H1 (cell line): ENCODE results near the gene C17orf50. TPM values are rescaled to one million over a fixed set of nuclear protein-coding genes. Genes with fewer than 3 reads are reported as not detected.
A peak's percentile ranks its signal among the peaks of the same experiment; 100 is the strongest.

Source experiments
- BCL11A ChIP-seq, 2 experiments: IDR thresholded peaks; one replicate each; pipeline ENCODE4 v1.6.1; 2011; ENCODE audit warnings: low read depth in 2 of 2, low read length in 2 of 2, mild to moderate bottlenecking in 2 of 2
- FOSL1 ChIP-seq: IDR thresholded peaks from 2 replicates; pipeline ENCODE4 v1.6.1; 2011; ENCODE audit warnings: mild to moderate bottlenecking, low read depth, low read length, moderate library complexity; ENCODE audit not compliant: insufficient read depth
- GTF2F1 ChIP-seq: IDR thresholded peaks from 2 replicates; pipeline ENCODE4 v1.6.1; 2012; ENCODE audit warnings: low read depth, low read length, improper control_type of control experiment, borderline replicate concordance
- HDAC2 ChIP-seq, 2 experiments: fragments of 300-600 bp in 1 of 2; sonication (generic) in 1 of 2; IDR thresholded peaks; 2 replicates each; pipeline ENCODE4 v1.6.1; 2011 to 2012; ENCODE audit warnings: low read depth in 2 of 2, low read length in 2 of 2, mild to moderate bottlenecking in 2 of 2, moderate library complexity in 2 of 2, borderline replicate concordance in 1 of 2, inconsistent platforms in 1 of 2
- KDM4A ChIP-seq: IDR thresholded peaks from one replicate; pipeline ENCODE4 v1.7.1; 2012; ENCODE audit warnings: low read depth, mild to moderate bottlenecking, moderate library complexity, low read length, inconsistent platforms; ENCODE audit not compliant: severe bottlenecking
- RBBP5 ChIP-seq: IDR thresholded peaks from 2 replicates; pipeline ENCODE4 v1.7.1; 2012; ENCODE audit warnings: low read depth, mild to moderate bottlenecking, inconsistent platforms, low read length, moderate library complexity, borderline replicate concordance
- SIN3A ChIP-seq, 2 experiments: IDR thresholded peaks in 1 of 2; conservative IDR thresholded peaks in 1 of 2; 2 replicates each; pipeline ENCODE4 v1.6.1; 2011 to 2012; ENCODE audit warnings: low read length in 2 of 2, improper control_type of control experiment in 1 of 2, low read depth in 1 of 2, mild to moderate bottlenecking in 1 of 2
- SP2 ChIP-seq: IDR thresholded peaks from 2 replicates; pipeline ENCODE4 v1.6.1; 2012; ENCODE audit warnings: mild to moderate bottlenecking, low read length, inconsistent platforms
- SP4 ChIP-seq: IDR thresholded peaks from 2 replicates; pipeline ENCODE4 v1.6.1; 2012; ENCODE audit warnings: low read length, inconsistent platforms
- TAF7 ChIP-seq: optimal IDR thresholded peaks from 2 replicates; pipeline ENCODE3; 2011; ENCODE audit warnings: low read depth, mild to moderate bottlenecking, inconsistent platforms, low read length, moderate library complexity, borderline replicate concordance
- polyA plus RNA-seq, 7 experiments: library from polyadenylated mRNA; depleted of rRNA in 3 of 7; stranded (reverse) in 5 of 7; unstranded in 2 of 7; fragments of >200 nt in 5 of 7; fragments of 200-250 nt in 2 of 7; gene quantifications; 1 replicate in 5 of 7; 2 replicates in 1 of 7; 4 replicates in 1 of 7; pipeline versions ENCODE4 v1.2.1 to v1.2.3, GENCODE V29; 2011 to 2013; ENCODE audit warnings: missing spikeins in 2 of 7, mixed read lengths in 2 of 7
- total RNA-seq: library from RNA; stranded (reverse); fragmentation: NEBNext Ultra II Directional; extraction: Animal tissue kit (Norgen Biotek cat#: 25700); gene quantifications from 2 replicates; pipeline ENCODE4 v1.2.1, GENCODE V29; 2021
- TF ChIP-seq, protein P1 (sequence below): IDR thresholded peaks from 2 replicates; pipeline ENCODE4 v1.6.1; 2012; ENCODE audit warnings: inconsistent platforms
- TF ChIP-seq, protein P2 (sequence below): IDR thresholded peaks from 2 replicates; pipeline ENCODE4 v1.6.1; 2011; ENCODE audit warnings: low read depth, mild to moderate bottlenecking, low read length; ENCODE audit not compliant: insufficient read depth
- TF ChIP-seq, protein P3 (sequence below): IDR thresholded peaks from 2 replicates; pipeline ENCODE4 v1.6.1; 2012; ENCODE audit warnings: low read length, inconsistent platforms
- TF ChIP-seq, protein P4 (sequence below), 3 experiments: IDR thresholded peaks; 1 replicate in 2 of 3; 2 replicates in 1 of 3; pipeline versions ENCODE4 v1.5.1 to v1.6.1; 2011; ENCODE audit warnings: low read length in 3 of 3, mild to moderate bottlenecking in 3 of 3, inconsistent platforms in 2 of 3, low read depth in 1 of 3, moderate library complexity in 1 of 3; ENCODE audit not compliant: insufficient read depth in 1 of 3; ENCODE audit errors: control extremely low read depth in 1 of 3

Gene C17orf50
- total and polyA plus RNA-seq, 2 of the 8 experiments (the other 6 are each of a cell fraction or from before 2014, with no cell fraction given): 0.12 TPM; not detected in 1

DNA sequence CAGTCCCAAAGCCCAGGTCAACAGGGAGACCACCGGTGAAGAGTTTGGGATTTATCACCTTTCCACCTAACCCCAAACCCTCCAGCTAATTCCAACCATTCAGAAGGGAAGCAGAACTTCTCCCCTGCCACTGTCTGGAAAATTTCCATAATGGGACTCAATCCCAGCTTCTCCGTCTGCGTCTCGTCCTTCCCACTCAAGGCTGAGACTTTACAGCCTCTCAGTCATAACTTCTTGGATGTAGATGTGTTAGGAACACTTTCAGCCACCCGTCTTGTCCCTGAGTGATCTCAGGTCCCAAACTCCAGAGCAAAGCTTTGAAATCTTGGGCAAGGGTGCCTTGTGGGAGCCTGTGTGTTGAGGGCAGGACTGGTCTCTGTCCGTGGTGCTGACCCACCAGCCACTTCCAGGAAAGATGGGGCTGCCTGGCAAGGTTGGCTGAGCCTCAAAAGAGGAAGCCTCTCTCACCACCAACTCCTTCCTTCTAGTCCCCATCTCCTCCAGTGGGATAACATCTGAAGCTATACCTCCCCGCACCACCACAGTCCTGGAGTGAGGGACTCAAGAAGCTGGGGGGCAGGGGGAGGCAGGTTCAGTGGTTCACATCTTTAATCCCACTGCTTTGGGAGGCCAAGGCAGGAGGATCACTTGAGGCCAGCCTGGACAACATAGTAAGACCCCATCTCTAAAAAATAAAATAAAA is 16.9 kb upstream of the C17orf50 start (continued):
- TF ChIP-seq GTF2F1: no peak
- TF ChIP-seq, protein P1, sequence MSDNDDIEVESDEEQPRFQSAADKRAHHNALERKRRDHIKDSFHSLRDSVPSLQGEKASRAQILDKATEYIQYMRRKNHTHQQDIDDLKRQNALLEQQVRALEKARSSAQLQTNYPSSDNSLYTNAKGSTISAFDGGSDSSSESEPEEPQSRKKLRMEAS: peak; percentile 28; the same call in 1 of the 2 replicates
- TF ChIP-seq, protein P2, sequence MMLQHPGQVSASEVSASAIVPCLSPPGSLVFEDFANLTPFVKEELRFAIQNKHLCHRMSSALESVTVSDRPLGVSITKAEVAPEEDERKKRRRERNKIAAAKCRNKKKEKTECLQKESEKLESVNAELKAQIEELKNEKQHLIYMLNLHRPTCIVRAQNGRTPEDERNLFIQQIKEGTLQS: no peak
- TF ChIP-seq KDM4A: no peak
- no peak for TF ChIP-seq RBBP5
- no peak for TF ChIP-seq FOSL1
- TF ChIP-seq, protein P3, sequence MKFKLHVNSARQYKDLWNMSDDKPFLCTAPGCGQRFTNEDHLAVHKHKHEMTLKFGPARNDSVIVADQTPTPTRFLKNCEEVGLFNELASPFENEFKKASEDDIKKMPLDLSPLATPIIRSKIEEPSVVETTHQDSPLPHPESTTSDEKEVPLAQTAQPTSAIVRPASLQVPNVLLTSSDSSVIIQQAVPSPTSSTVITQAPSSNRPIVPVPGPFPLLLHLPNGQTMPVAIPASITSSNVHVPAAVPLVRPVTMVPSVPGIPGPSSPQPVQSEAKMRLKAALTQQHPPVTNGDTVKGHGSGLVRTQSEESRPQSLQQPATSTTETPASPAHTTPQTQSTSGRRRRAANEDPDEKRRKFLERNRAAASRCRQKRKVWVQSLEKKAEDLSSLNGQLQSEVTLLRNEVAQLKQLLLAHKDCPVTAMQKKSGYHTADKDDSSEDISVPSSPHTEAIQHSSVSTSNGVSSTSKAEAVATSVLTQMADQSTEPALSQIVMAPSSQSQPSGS: no peak
- TF ChIP-seq SP2: no peak
- no peak for TF ChIP-seq BCL11A (IDR thresholded peaks at IDR 0.05; ENCODE audit: low read depth in 2 of 2, low read length in 2 of 2)
- no peak for TF ChIP-seq TAF7
- TF ChIP-seq, protein P4, sequence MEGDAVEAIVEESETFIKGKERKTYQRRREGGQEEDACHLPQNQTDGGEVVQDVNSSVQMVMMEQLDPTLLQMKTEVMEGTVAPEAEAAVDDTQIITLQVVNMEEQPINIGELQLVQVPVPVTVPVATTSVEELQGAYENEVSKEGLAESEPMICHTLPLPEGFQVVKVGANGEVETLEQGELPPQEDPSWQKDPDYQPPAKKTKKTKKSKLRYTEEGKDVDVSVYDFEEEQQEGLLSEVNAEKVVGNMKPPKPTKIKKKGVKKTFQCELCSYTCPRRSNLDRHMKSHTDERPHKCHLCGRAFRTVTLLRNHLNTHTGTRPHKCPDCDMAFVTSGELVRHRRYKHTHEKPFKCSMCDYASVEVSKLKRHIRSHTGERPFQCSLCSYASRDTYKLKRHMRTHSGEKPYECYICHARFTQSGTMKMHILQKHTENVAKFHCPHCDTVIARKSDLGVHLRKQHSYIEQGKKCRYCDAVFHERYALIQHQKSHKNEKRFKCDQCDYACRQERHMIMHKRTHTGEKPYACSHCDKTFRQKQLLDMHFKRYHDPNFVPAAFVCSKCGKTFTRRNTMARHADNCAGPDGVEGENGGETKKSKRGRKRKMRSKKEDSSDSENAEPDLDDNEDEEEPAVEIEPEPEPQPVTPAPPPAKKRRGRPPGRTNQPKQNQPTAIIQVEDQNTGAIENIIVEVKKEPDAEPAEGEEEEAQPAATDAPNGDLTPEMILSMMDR (IDR thresholded peaks at IDR 0.05; ENCODE audit: control extremely low read depth in 1 of 3, insufficient read depth in 1 of 3, low read depth in 1 of 3, low read length in 3 of 3): no peak
- peak in 1 of 2 experiments; percentile 42; a peak in 1 of 4 replicates for TF ChIP-seq HDAC2 (IDR thresholded peaks at IDR 0.05; ENCODE audit: borderline replicate concordance in 1 of 2, low read depth in 2 of 2, low read length in 2 of 2)
- no peak for TF ChIP-seq SP4
- TF ChIP-seq SIN3A (conservative IDR thresholded peaks at IDR 0.05 in 1 of 2, IDR thresholded peaks at IDR 0.05 in 1 of 2; ENCODE audit: low read depth in 1 of 2, low read length in 2 of 2): peak; percentile 63 to 65; a peak in 1 of 4 replicates
- TF ChIP-seq, all 59 proteins: peak for 3
